ENCODE data around the gene CPSF3. TPM values are rescaled to one million over a fixed set of nuclear protein-coding genes. Genes with fewer than 3 reads are reported as not detected.
A peak's percentile ranks its signal among the peaks of the same experiment; 100 is the strongest.

Gene CPSF3
- total RNA-seq (2021; fragmentation: NEBNext Ultra II Directional; extraction: Animal tissue kit (Norgen Biotek cat#: 25700)), result 10 to 100 TPM; 40.6 to 49.8 (median 44.5) TPM
- long read RNA-seq, transcript CPSF3-201 (18 exons, 2,345 nt), result major isoform, 65 of 82 reads
- long read RNA-seq, partial matches to known transcripts, result 10 of 82 reads
- long read RNA-seq, other reads (novel, unspliced or antisense), result 7 of 82 reads

DNA sequence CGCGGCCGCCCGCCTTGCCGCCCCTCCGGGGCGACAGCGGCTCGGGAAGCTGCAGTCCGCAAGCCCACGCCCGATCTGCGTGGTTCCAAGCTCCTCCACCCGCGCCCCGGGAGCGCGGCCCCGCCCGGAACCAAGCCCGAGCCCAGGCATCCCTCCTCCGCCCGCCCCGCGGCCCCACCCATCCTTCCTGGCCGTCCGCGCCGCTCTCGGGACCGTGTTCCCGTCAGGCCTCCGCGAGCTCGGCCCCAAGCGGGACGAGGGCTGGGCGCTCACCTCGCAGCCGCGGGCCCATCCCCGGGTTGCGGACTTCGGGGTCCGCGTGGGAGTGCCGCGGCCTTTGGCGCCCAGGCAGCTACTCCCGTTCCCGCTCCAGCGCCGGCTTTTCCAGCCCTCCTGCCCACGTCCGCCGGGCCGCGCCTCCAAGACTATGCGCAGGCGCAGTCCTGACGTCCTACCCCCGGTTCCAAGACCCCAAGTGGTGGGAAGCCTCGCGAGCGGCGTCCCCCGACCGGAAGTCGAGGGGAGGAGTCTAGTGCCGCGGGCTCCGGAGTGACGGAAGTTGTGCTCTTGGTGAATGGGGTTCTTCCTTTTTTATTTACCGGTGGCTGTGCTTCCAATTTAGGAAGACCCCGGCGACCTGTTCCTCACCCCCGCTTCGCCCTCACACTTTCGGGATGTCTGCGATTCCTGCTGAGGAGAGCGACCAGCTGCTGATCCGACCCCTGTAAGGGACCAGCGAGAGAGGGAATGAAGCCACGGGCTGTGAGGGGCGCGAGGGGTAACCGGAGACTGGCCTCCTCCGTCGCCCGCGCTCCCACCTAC is at the start of gene CPSF3, which contains the start of gene ITGB1BP1:
TSS of gene CPSF3 (plus strand) at position 555 of the 822 bp plus-strand sequence. CDS start at position 675, 120 bp downstream.
TSS of gene ITGB1BP1 (minus strand) at position 429 of the 822 bp plus-strand sequence. CDS start 4,831 bp downstream, outside the sequence.
- Mint-ChIP-seq H3K4me3 (peak within 1 kb of the TSS; percentile 96), H3K27me3 (ENCODE audit: insufficient read depth) (no peaks in the 10 kb centered on the region; the same call in 1 of the 2 replicates), H3K4me1 (ENCODE audit: low read depth) (peaks cover 39% of the 10 kb centered on the region), H3K36me3 (ENCODE audit: low read depth) (peaks cover 33% of the 10 kb centered on the region), H3K27ac (peak within 1 kb of the TSS; percentile 87), H3K9me3 (no peaks in the 10 kb centered on the region)
- TF ChIP-seq, protein P1, sequence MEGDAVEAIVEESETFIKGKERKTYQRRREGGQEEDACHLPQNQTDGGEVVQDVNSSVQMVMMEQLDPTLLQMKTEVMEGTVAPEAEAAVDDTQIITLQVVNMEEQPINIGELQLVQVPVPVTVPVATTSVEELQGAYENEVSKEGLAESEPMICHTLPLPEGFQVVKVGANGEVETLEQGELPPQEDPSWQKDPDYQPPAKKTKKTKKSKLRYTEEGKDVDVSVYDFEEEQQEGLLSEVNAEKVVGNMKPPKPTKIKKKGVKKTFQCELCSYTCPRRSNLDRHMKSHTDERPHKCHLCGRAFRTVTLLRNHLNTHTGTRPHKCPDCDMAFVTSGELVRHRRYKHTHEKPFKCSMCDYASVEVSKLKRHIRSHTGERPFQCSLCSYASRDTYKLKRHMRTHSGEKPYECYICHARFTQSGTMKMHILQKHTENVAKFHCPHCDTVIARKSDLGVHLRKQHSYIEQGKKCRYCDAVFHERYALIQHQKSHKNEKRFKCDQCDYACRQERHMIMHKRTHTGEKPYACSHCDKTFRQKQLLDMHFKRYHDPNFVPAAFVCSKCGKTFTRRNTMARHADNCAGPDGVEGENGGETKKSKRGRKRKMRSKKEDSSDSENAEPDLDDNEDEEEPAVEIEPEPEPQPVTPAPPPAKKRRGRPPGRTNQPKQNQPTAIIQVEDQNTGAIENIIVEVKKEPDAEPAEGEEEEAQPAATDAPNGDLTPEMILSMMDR (IDR thresholded peaks at IDR 0.05), result no peak
- peak; percentile 96 for DNase-seq

DNA sequence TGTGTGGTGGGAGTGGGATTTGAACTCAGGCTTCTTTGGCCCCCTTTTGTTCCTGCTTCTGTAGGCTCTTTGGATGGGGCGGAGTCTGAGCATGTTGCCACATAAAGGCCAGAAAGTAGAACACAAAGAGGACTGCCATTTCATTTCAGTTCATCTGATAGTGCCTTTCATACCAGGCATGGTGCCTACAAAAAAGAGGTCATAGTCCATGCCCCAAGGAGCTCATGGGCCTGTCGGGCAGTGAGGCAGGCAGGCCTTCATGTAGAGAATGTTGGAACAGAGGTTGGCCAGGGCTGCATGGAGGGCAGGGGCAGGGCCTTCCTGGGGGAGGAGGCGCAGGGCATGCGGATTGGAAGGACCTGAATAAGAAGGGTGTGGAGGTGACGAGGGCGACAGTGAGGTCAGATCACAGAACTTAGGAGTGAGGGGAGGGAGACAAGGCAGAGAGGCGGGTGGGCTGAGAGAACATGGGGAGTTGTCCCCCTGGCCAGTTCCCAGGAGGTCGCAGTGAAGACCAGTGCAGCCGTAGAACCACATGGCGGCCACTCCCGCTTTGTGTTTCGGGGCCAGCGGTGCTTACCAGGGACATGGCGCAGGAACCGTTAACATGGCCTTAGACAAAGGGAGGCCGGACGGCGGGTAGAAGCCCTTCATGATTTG is 49.3 kb upstream of the CPSF3 start:
- H3K36me3 Mint-ChIP-seq (ENCODE audit: low read depth), result peaks cover 46% of the 10 kb centered on the region
- no peak for DNase-seq

DNA sequence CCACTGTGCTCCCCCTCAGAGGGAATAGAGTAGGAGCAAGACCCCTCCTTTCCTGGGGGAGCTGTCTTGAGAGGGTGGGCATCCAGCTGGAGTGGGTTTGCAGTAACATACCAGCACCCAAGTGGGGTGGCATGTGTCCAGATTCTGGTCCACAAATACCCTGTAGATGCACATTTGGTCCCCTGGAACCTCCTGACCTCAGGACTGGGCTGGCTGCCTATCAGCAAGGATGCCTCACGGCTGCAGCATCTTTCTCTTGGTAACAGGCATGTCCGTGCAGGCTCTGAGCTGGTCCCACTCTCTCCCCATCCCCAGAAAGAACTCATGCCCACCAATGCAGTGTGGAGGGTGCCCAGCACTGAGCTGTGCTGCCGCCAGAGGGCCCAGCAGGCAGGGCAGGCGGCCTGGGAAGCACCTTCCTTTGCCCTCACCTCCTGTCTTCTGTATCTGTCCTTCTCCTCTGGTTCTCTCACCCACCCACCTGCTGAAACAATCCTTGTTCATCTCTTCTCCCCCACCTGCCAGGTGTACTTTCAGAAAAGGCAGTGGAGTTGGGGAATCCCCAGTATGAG is 47.5 kb upstream of the CPSF3 start:
- Mint-ChIP-seq H3K36me3 (ENCODE audit: low read depth) (peaks cover 35% of the 10 kb centered on the region), H3K27ac (no peak overlapping the region)

More for the DNA sequence above, 49.3 kb upstream of the CPSF3 start:
- TF ChIP-seq, protein P1 (IDR thresholded peaks at IDR 0.05), result no peak
- peaks cover 13% of the 10 kb centered on the region for H3K27me3 Mint-ChIP-seq (ENCODE audit: insufficient read depth)
- H3K9me3 Mint-ChIP-seq, result no peaks in the 10 kb centered on the region
- H3K4me1 Mint-ChIP-seq (ENCODE audit: low read depth), result peaks cover 62% of the 10 kb centered on the region
- H3K4me3 Mint-ChIP-seq, result no peak overlapping the region
- peak overlapping the region; percentile 21; the same call in 1 of the 2 replicates for H3K27ac Mint-ChIP-seq

DNA sequence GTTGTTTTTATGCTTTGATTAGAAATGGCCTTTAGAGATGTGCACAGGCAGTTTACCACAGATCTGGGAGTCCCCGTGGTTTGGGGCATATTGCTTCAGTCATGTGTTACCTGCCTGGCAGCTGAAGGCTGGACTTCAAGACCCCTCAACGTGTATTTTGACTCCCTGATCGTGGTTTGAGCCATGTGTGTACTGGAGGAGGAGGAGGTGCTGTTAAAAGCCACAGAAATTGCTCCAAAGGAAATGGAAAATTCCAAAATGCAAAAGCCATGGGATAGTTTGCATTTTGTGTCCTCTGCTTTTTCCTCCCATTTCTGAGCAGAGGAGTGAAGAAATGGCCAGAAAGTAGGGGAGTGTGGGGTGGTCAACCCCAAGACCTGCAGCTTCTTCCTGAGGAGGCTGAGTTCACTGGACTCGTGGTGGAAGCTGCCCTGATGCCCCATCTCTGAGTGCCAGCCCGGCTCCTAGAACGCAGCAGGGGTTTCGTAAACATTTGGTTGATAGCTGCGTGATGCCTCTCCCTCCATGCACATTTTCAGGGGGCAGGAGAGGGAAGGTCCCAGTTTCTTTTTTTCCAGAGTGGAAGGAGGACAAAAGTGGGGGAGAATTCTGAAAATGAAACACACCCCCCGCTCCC is 45.9 kb upstream of the CPSF3 start:
- Mint-ChIP-seq H3K36me3 (ENCODE audit: low read depth) (peaks cover 37% of the 10 kb centered on the region), H3K27me3 (ENCODE audit: insufficient read depth) (peaks cover 11% of the 10 kb centered on the region), H3K9me3 (no peaks in the 10 kb centered on the region), H3K4me1 (ENCODE audit: low read depth) (peaks cover 50% of the 10 kb centered on the region), H3K27ac (peak overlapping the region; percentile 68), H3K4me3 (no peak overlapping the region)
- no peak for DNase-seq
- TF ChIP-seq, protein P1 (IDR thresholded peaks at IDR 0.05), result no peak

More for the DNA sequence above, 47.5 kb upstream of the CPSF3 start:
- H3K9me3 Mint-ChIP-seq, result no peaks in the 10 kb centered on the region
- no peak for DNase-seq
- peaks cover 11% of the 10 kb centered on the region for H3K27me3 Mint-ChIP-seq (ENCODE audit: insufficient read depth)
- H3K4me1 Mint-ChIP-seq (ENCODE audit: low read depth), result peaks cover 52% of the 10 kb centered on the region
- TF ChIP-seq, protein P1 (IDR thresholded peaks at IDR 0.05), result no peak
- no peak overlapping the region for H3K4me3 Mint-ChIP-seq
